ENCODE data around the gene SLC9B2.

Gene SLC9B2

GRCh38 chr4:103105558-103106356 lies 29.2 kb upstream of the SLC9B2 start:
- no peak for TF ChIP-seq CTCF (IDR thresholded peaks at IDR 0.05; ENCODE audit: insufficient read depth, missing control alignments)
- DNase-seq (ENCODE audit: insufficient read length, low spot score) (no peak), FAIRE-seq (no peak)

- FAIRE-seq: no peak
Measured at GRCh38 chr4:103104886-103105285, 28.3 kb upstream of the SLC9B2 start.

GRCh38 chr4:103100691-103101090 lies 24.1 kb upstream of the SLC9B2 start:
- no peak for FAIRE-seq
- no peak for TF ChIP-seq CTCF (IDR thresholded peaks at IDR 0.05; ENCODE audit: insufficient read depth, missing control alignments)
- DNase-seq (ENCODE audit: insufficient read length, low spot score): no peak

More at GRCh38 chr4:103104886-103105285, 28.3 kb upstream of the SLC9B2 start:
- no peak for TF ChIP-seq CTCF (IDR thresholded peaks at IDR 0.05; ENCODE audit: insufficient read depth, missing control alignments)
- DNase-seq (ENCODE audit: insufficient read length, low spot score): no peak

- peak; percentile 82 for TF ChIP-seq CTCF (IDR thresholded peaks at IDR 0.05; ENCODE audit: insufficient read depth, missing control alignments)
- DNase-seq (ENCODE audit: insufficient read length, low spot score): peak; percentile 35
- FAIRE-seq: peak; percentile 96
Measured at GRCh38 chr4:103099691-103100392, 23.3 kb upstream of the SLC9B2 start, which contains the start of gene BDH2. Gene BDH2 (minus strand): TSS chr4:103099834. CDS start chr4:103096254, 3,580 bp downstream.

- TF ChIP-seq CTCF (IDR thresholded peaks at IDR 0.05; ENCODE audit: insufficient read depth, missing control alignments): no peak
- no peak for DNase-seq (ENCODE audit: insufficient read length, low spot score)
- no peak for FAIRE-seq
Measured at GRCh38 chr4:103098756-103099440, 22.3 kb upstream of the SLC9B2 start.

GRCh38 chr4:103098341-103098740 lies 21.8 kb upstream of the SLC9B2 start:
- DNase-seq (ENCODE audit: insufficient read length, low spot score): no peak
- TF ChIP-seq CTCF (IDR thresholded peaks at IDR 0.05; ENCODE audit: insufficient read depth, missing control alignments): no peak
- FAIRE-seq: no peak

Measured in D721Med (cell line).